SK-N-SH (cell line): ENCODE data around the gene CFAP206.

Source experiments
- CTCF ChIP-seq: fragments of 200-600 bp; sonication (generic); IDR thresholded peaks from 2 replicates; pipeline ENCODE4 v1.6.1; 2017; ENCODE audit warnings: antibody characterized with exemption, mild to moderate bottlenecking, moderate library complexity
- EP300 ChIP-seq, 2 experiments: IDR thresholded peaks; 2 replicates each; pipeline versions ENCODE4 v1.4.0 to v1.6.1; 2012; ENCODE audit warnings: borderline replicate concordance in 1 of 2, low read depth in 1 of 2, low read length in 1 of 2
- TEAD4 ChIP-seq: IDR thresholded peaks from 2 replicates; pipeline ENCODE4 v1.4.0; 2012; ENCODE audit warnings: mild to moderate bottlenecking, borderline replicate concordance; ENCODE audit not compliant: insufficient read depth

GRCh38 chr6:87366072-87366827 is 41.5 kb upstream of the CFAP206 start:
- TF ChIP-seq EP300 (IDR thresholded peaks at IDR 0.05; ENCODE audit: borderline replicate concordance in 1 of 2, low read depth in 1 of 2, low read length in 1 of 2) (no peak), CTCF (no peak), TEAD4 (no peak)
